ENCODE data around the gene IL10RB.
"Not testable (repeated sequence)": the region's sequence is repeated elsewhere in the genome, so short reads cannot be mapped to it uniquely, and the experiment has no call there.

Gene IL10RB

GRCh38 chr21:33242846-33243245 is 23.3 kb upstream of the IL10RB start:
- DNase-seq, result not testable (repeated sequence)

GRCh38 chr21:33244082-33244778 is 21.9 kb upstream of the IL10RB start:
- DNase-seq, result no peak

GRCh38 chr21:33244779-33245105 is 21.4 kb upstream of the IL10RB start:
- DNase-seq, result no peak

- no peak for DNase-seq
Observed at GRCh38 chr21:33245289-33245918, 20.8 kb upstream of the IL10RB start.

GRCh38 chr21:33246506-33246905 is 19.7 kb upstream of the IL10RB start:
- DNase-seq, result no peak

GRCh38 chr21:33246963-33247362 is 19.2 kb upstream of the IL10RB start:
- no peak for DNase-seq

GRCh38 chr21:33247599-33247998 is 18.6 kb upstream of the IL10RB start:
- DNase-seq, result no peak

- DNase-seq, result no peak
Observed at GRCh38 chr21:33249331-33250002, 16.7 kb upstream of the IL10RB start.

GRCh38 chr21:33251119-33251518 is 15.0 kb upstream of the IL10RB start:
- DNase-seq, result no peak

GRCh38 chr21:33253382-33253781 is 12.8 kb upstream of the IL10RB start:
- not testable (repeated sequence) for DNase-seq

- no peak for DNase-seq
Observed at GRCh38 chr21:33254766-33255165, 11.4 kb upstream of the IL10RB start.

- no peak for DNase-seq
Observed at GRCh38 chr21:33255404-33255803, 10.8 kb upstream of the IL10RB start.

GRCh38 chr21:33256019-33256418 is 10.1 kb upstream of the IL10RB start:
- DNase-seq, result no peak

- DNase-seq, result no peak
Observed at GRCh38 chr21:33257094-33257803, 8.9 kb upstream of the IL10RB start.

- DNase-seq, result no peak
Observed at GRCh38 chr21:33258475-33258874, 7.7 kb upstream of the IL10RB start.

- no peak for DNase-seq
Observed at GRCh38 chr21:33259428-33259827, 6.7 kb upstream of the IL10RB start.

GRCh38 chr21:33259995-33260394 is 6.2 kb upstream of the IL10RB start:
- DNase-seq, result no peak

- DNase-seq, result no peak
Observed at GRCh38 chr21:33261635-33262034, 4.5 kb upstream of the IL10RB start.

GRCh38 chr21:33262921-33263320 is 3.2 kb upstream of the IL10RB start:
- no peak for DNase-seq

GRCh38 chr21:33264561-33264960 is 1.6 kb upstream of the IL10RB start:
- no peak for DNase-seq

GRCh38 chr21:33265664-33266049 is 510 bp upstream of the IL10RB start:
- DNase-seq, result no peak

GRCh38 chr21:33266789-33267135 is 595 bp downstream of the IL10RB start:
- DNase-seq, result no peak

GRCh38 chr21:33267250-33267649 is 1.1 kb downstream of the IL10RB start:
- DNase-seq, result no peak

- no peak for DNase-seq
Observed at GRCh38 chr21:33268393-33268736, 2.2 kb downstream of the IL10RB start.
